Heart right ventricle (tissue), 16 donors: ENCODE measurements around the gene E2F6. TPM values are rescaled to one million over a fixed set of nuclear protein-coding genes. Genes with fewer than 3 reads are reported as not detected.

Source experiments
- ATAC-seq, 8 donors: fragments of 200-7000 bp; cut with Tn5 transposase; one replicate each; pipeline ENCODE4 v1.9.1; 2020; ENCODE audit warnings: mild to moderate bottlenecking in 8 of 8, moderate library complexity in 8 of 8, moderate number of reproducible peaks in 1 of 8
- DNase-seq, 2 donors: peaks; one replicate each; pipeline ENCODE4 v3.0.0-alpha.2; 2020
- H3K27ac ChIP-seq, 10 donors: fragments of 200-600 bp; sonication (generic) in 2 of 10; one replicate each; pipeline versions ENCODE4 v1.5.0 to v1.8.0; 2020 to 2022; ENCODE audit warnings: mild to moderate bottlenecking in 3 of 10
- H3K27me3 ChIP-seq, 7 donors: fragments of 200-600 bp; one replicate each; pipeline ENCODE4 v1.8.0; 2021 to 2022; ENCODE audit warnings: mild to moderate bottlenecking in 2 of 7
- H3K36me3 ChIP-seq, 9 donors: fragments of 200-600 bp; sonication (generic) in 1 of 9; one replicate each; pipeline versions ENCODE4 v1.5.0 to v1.8.0; 2020 to 2022; ENCODE audit warnings: mild to moderate bottlenecking in 2 of 9
- H3K4me1 ChIP-seq, 9 donors: fragments of 200-600 bp; sonication (generic) in 1 of 9; one replicate each; pipeline versions ENCODE4 v1.5.0 to v1.8.0; 2020 to 2022; ENCODE audit warnings: mild to moderate bottlenecking in 4 of 9
- H3K4me3 ChIP-seq, 10 donors: fragments of 200-600 bp; sonication (generic) in 2 of 10; one replicate each; pipeline versions ENCODE4 v1.5.0 to v1.8.0; 2020 to 2022; ENCODE audit warnings: mild to moderate bottlenecking in 7 of 10, moderate library complexity in 2 of 10
- H3K9me3 ChIP-seq, 11 donors: fragments of 200-600 bp in 10 of 11; sonication (generic) in 2 of 11; one replicate each; pipeline versions ENCODE4 v1.5.0 to v1.8.0; 2013 to 2022; ENCODE audit warnings: mild to moderate bottlenecking in 2 of 11, control low read depth in 1 of 11, moderate library complexity in 1 of 11
- CTCF ChIP-seq, 9 donors: fragments of 200-600 bp; sonication (generic) in 2 of 9; IDR thresholded peaks; one replicate each; pipeline versions ENCODE4 v1.5.0 to v1.8.0; 2021 to 2022; ENCODE audit warnings: antibody characterized with exemption in 9 of 9, mild to moderate bottlenecking in 5 of 9, moderate library complexity in 1 of 9
- WGBS, 2 donors: extraction: QIAGEN DNeasy Blood & Tissue Kit; methylation state at CpG; one replicate each; pipeline ENCODE4 v1.1.7; 2013; ENCODE audit warnings: inconsistent platforms in 1 of 2; 5-methylcytosine and 5-hydroxymethylcytosine counted together
- intact Hi-C, 10 donors: fragments of 100-400 bp; cut with DNase I; formaldehyde crosslinking; loops; one replicate each; pipeline versions ENCODE4 v1.11.1 to v1.14.2; 2022
- polyA plus RNA-seq, 2 donors: library from polyadenylated mRNA; stranded (reverse); fragments of 200-250 nt; gene quantifications; one replicate each; pipeline ENCODE4 v1.2.3, GENCODE V29; 2013
- total RNA-seq, 10 donors: library from RNA; stranded (reverse); fragmentation: NEBNext Ultra II Directional in 3 of 10; extraction: Animal tissue kit (Norgen Biotek cat#: 25700) in 3 of 10; gene quantifications; one replicate each; pipeline versions ENCODE4 v1.2.1 to v1.2.4, GENCODE V29; 2021 to 2023
- donor health status: Arrhythmogenic right ventricular cardiomyopathy.
- donor health status: ischemic (EF 13 %, LVEDD 7.1; RV severe dilation, severe dysfunction).
- donor health status: healthy with polysubstance abuse.
- donor health status: DM: no; HTN: yes; CAD: no.
- donor health status: DM: no; HTN: no; CAD: no.
- donor health status: ischemic (EF 25% LVEDD 6.9; RV normal size, moderate dysfunction).
- donor health status: ischemic (EF 25% LVEDD 5.7; RV mildly dilated, moderate dysfunction).
- donor health status: healthy.
- donor health status: DM: yes; HTN: yes; CAD: no.
- donor health status: Ischemic cardiomyopathy.
- donor health status: ischemic (EF 35%, LVEDD 5.7; RV mildly dilated, moderate dysfunction).
- donor health status: nonischemic (EF 11% LVEDD 7.7; RV severe dilation, severe dysfunction).
- donor health status: DM: yes; HTN: yes; CAD: no.
- donor health status: PGD.
- donor health status: ischemic (EF 29% LVEDD 5.4; RV normal size, mild dysfunction).
- donor health status: nonischemic (EF 23%, LVEDD 6.1; RV moderate dilation, normal function).

Gene E2F6
- total and polyA plus RNA-seq, 12 donors: 8.1 to 18.6 (median 13.6) TPM

- Histone ChIP-seq H3K4me3 (no peak overlapping the region), H3K4me1 (peaks cover 0 to 25% (median 5%) of the 10 kb centered on the region in 9 donors), H3K27me3 (no peaks in the 10 kb centered on the region), H3K9me3 (peaks cover 0 to 12% (median 5%) of the 10 kb centered on the region in 11 donors), H3K27ac (no peak overlapping the region), H3K36me3 (no peaks in the 10 kb centered on the region)
- no peak for DNase-seq
- intact Hi-C loops: loop anchor here in 1 of 10 donors (10.0 kb wide), 1 partner anchor 72 kb away; the partner anchor contains the start of gene ROCK2
- WGBS, 2 donors: 96 to 97% methylated on average over 2 of the region's 2 CpGs
- TF ChIP-seq CTCF (IDR thresholded peaks at IDR 0.05): no peak
- ATAC-seq: no peak
Measured at GRCh38 chr2:11416931-11417330, 49.0 kb downstream of the E2F6 start.

DNA sequence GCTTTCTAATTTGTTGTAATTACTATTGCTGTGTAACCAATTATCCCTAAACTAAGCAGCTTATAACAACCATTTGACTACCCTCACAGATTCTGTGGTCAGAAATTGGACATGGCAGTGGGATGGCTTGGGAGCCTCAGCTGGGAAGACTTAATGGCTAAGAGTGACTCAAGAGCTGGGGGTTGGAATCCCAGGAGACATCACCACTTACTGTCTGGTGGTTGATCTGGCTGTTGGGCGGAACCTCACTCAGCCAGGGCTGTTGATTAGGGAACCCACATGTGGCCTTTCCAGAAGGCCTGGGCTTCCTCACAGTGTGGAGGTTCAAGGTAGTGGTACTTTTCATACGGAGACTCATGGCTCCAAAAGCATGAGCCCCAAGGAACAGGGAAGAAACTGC is 49.8 kb downstream of the E2F6 start:
- Histone ChIP-seq H3K27ac (no peak overlapping the region), H3K4me3 (no peak overlapping the region), H3K36me3 (no peaks in the 10 kb centered on the region), H3K27me3 (no peaks in the 10 kb centered on the region), H3K4me1 (peaks cover 0 to 25% (median 10%) of the 10 kb centered on the region in 9 donors), H3K9me3 (peaks cover 0 to 12% (median 5%) of the 10 kb centered on the region in 11 donors)
- 97 to 100% methylated on average over 2 of the region's 2 CpGs for WGBS, 2 donors
- DNase-seq (no peak), ATAC-seq (no peak)
- TF ChIP-seq CTCF (IDR thresholded peaks at IDR 0.05): no peak
- intact Hi-C loops: loop anchor here in 1 of 10 donors (10.0 kb wide), 1 partner anchor 71 kb away; the partner anchor contains the start of gene ROCK2

DNA sequence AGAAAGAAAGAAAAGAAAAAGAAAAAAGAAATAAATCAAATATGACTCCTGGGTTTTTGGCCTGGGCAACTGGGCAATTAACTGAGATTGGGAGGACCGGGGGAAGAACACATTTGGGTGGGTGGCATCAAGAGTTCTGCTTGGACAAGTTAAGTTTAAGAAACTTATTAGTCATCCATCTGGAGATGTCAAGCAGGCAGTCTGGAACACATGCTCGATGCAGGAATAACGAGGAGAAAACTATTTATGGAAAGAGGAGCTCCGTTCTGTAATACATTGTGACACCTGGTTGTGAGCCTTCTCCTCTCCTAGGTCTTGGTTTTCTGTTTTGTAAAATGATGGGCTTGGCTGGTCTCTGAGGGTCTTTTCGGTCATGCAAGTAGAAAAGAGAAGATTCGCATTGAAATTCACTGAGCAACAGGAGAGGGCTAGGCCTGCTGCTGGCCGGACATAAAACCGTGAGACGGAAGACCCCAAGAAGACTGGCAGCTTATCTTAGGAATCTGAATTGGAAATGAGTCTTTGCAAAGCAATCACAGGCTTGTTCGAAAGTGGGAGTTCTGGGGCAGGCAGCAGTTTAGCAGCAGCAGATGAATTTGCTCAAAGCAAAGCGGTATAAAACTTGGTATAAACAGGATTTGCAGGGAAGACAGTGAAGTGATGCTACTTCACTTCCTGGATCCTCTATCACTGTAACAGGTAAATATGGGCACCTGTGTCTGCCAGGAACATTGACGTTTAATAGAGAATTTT is 51.4 kb downstream of the E2F6 start:
- H3K9me3 ChIP-seq: peaks cover 0 to 12% (median 5%) of the 10 kb centered on the region in 11 donors
- H3K27me3 ChIP-seq: no peaks in the 10 kb centered on the region
- peaks cover 0 to 14% (median 7%) of the 10 kb centered on the region in 9 donors for H3K4me1 ChIP-seq
- intact Hi-C loops: loop anchor here in 8 of 10 donors (1.0 to 10.0 kb wide), 7 partner anchors 67 to 282 kb away; partner anchors contain the start of gene ROCK2 (in 3 of the 8)
- DNase-seq (no peak), ATAC-seq (no peak)
- H3K27ac ChIP-seq: no peak overlapping the region
- no peaks in the 10 kb centered on the region for H3K36me3 ChIP-seq
- no peak overlapping the region for H3K4me3 ChIP-seq
- no peak for TF ChIP-seq CTCF (IDR thresholded peaks at IDR 0.05)
- 88 to 89% methylated on average over 12 of the region's 12 CpGs for WGBS, 2 donors

- peaks cover 0 to 14% (median 7%) of the 10 kb centered on the region in 9 donors for H3K4me1 ChIP-seq
- H3K4me3 ChIP-seq: peak overlapping the region in 6 of 10 donors; percentile 27 to 56 (median 48)
- intact Hi-C loops: loop anchor here in 9 of 10 donors (1.0 to 10.0 kb wide), 10 partner anchors 65 to 280 kb away; partner anchors contain the start of gene ROCK2 (in 4 of the 9)
Measured at GRCh38 chr2:11412449-11412810, 53.5 kb downstream of the E2F6 start.

More at GRCh38 chr2:11412449-11412810, 53.5 kb downstream of the E2F6 start:
- H3K36me3 ChIP-seq: no peaks in the 10 kb centered on the region
- WGBS, 2 donors: 81 to 90% methylated on average over 5 of the region's 5 CpGs
- DNase-seq (no peak), ATAC-seq (no peak)
- H3K27me3 ChIP-seq: no peaks in the 10 kb centered on the region
- peaks cover 0 to 2% (median 0%) of the 10 kb centered on the region in 11 donors for H3K9me3 ChIP-seq
- H3K27ac ChIP-seq: no peak overlapping the region
- no peak for TF ChIP-seq CTCF (IDR thresholded peaks at IDR 0.05)
